Measurements from ENCODE around the gene ATP6V0D1.
"Not testable (repeated sequence)": the region's sequence is repeated elsewhere in the genome, so short reads cannot be mapped to it uniquely, and the experiment has no call there.

Gene ATP6V0D1

GRCh38 chr16:67429053-67429798 lies 51.7 kb downstream of the ATP6V0D1 start:
- DNase-seq (ENCODE audit: low spot score), result no peak

DNA sequence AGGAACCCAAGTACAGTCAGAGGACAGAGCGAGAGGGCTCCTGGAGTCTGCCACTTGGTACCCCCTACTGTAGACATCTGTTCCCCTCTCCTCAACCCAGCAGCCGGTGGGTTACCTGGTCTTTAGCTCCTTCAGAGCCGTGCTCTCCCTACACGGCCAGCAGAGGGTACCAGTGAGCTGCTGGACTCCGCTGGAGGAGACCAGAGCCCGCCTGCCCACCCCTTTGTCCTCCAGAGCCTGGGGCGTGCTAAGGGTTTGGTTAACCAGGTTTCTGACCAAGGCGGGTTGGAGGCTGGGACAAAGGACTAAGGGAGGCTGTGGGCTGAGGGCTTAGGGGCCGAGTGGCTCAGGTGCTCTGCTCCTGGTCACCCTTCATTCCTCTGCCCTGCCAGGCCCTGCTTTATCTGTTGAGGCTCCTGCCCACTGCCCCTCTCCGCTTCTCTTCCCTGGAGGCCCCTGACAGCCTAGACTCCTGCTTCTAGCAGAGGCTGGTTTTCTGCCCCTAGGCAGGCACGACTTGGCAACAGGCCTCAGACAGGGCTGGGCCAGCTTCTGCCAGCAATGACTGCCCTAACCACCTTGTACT lies 52.7 kb downstream of the ATP6V0D1 start:
- peak; percentile 65 for DNase-seq (ENCODE audit: low spot score)

- DNase-seq (ENCODE audit: low spot score), result no peak
These were observed 54.0 kb downstream of the ATP6V0D1 start for GRCh38 chr16:67426950-67427349.

DNA sequence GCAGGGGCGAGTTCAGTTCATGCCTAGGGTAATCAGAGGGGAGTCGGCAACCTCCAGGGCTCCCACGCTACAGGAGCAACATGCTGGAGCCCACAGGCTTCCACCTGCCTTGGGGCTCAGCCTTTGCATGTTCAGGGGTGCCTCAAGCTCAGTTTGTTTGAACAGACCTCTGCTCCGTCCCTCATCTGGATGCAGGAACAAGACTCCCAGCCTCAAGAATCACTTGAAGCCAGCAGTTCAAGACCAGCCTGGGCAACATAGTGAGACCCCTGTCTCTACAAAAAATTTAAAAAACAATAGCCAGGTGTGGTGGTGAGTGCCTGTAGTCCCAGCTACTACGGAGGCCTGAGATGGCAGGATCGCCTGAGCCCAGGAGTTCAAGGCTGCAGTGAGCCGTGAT lies 54.9 kb downstream of the ATP6V0D1 start:
- DNase-seq (ENCODE audit: low spot score), result no peak

DNA sequence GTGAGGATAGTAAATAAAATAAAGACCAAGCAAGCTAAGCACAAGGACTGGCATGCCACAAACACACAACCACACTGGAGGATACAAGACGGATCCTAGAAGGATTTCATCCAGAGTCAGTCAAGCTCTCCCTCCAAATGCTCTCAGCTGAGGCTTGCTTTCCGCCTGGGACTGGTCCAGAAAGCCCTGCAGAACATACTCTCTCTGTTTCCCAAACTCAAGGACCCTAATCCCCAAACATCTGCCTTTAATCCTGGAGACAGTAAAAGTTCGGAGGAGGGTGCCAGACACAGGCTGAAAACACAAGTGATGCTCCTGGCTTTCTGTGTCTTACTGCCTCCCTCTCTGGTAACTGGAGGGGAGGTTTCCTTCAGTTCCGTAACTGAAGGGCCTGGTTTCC lies 55.4 kb downstream of the ATP6V0D1 start:
- DNase-seq (ENCODE audit: low spot score), result no peak

- DNase-seq (ENCODE audit: low spot score), result no peak
These were observed 55.9 kb downstream of the ATP6V0D1 start for GRCh38 chr16:67425061-67425460.

DNA sequence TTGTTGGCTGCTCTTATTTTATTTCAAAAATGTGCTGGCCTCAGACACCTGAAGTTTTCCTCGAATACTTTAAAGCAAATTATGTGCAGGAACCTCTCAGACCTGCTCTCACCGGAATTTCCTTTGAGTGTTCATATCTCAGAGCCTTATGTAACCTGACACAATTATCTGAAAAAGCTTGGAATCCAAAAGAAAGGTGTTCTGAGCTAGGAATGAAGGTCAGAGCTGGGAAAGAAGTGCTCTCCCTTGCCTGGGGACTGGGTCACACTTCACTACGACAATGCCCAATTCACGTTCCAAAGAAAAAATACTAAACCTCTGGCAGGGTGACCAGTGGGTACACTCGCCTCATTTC lies 56.7 kb downstream of the ATP6V0D1 start:
- no peak for DNase-seq (ENCODE audit: low spot score)

DNA sequence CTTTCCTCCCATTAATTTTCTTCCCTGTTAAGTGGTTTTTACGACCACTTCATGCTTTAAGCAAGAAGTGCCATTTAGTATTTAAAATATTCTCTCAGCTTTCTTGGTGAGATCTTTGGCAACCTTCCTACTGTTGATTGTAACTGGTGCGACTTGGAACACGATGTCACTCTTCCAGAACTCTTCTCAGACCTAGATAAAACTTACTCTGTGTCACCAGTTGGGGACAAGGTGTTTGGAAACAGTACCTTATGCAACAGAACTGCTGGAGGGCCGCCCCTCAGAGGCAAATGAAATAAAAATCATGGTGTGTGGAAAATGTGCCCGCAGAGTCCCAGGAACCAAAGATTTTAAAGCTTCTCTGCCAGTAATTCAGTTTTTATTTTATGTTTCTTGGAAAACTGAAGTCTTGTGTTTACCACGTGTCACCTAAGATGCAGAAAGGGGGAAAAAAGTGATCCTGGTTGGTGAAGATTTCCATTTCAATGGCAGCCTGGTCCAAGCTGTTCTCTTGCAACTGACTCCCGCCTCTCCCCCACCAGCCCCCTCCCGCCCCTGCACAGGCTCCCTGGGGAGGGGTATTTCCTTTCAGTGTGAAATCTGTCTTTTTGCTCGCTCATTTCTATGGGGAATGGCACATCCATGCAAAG lies 57.2 kb downstream of the ATP6V0D1 start:
- no peak for DNase-seq (ENCODE audit: low spot score)

GRCh38 chr16:67423015-67423414 lies 57.9 kb downstream of the ATP6V0D1 start:
- DNase-seq (ENCODE audit: low spot score), result no peak

- DNase-seq (ENCODE audit: low spot score), result no peak
These were observed 59.9 kb downstream of the ATP6V0D1 start for GRCh38 chr16:67421030-67421429.

GRCh38 chr16:67419931-67420330 lies 61.0 kb downstream of the ATP6V0D1 start:
- no peak for DNase-seq (ENCODE audit: low spot score)

DNA sequence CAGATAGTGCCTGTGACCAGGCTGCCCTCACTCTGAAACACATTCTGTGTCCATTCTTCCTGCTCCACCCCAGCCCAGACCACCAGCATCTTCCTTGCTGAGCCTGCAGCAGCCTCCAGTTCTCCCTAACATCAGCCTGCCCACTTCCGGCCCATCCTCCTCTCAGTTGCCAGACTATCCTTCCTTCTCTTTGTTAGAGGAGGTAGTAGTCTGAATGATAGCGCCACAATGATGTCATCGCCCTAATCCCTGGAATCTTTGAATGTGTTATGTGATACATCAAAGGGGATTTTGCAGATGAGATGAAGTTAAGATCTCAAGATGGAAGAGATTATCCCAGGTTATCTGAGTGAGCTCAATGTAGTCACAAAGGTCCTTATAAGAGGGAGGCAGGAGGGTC lies 61.5 kb downstream of the ATP6V0D1 start:
- no peak for DNase-seq (ENCODE audit: low spot score)

DNA sequence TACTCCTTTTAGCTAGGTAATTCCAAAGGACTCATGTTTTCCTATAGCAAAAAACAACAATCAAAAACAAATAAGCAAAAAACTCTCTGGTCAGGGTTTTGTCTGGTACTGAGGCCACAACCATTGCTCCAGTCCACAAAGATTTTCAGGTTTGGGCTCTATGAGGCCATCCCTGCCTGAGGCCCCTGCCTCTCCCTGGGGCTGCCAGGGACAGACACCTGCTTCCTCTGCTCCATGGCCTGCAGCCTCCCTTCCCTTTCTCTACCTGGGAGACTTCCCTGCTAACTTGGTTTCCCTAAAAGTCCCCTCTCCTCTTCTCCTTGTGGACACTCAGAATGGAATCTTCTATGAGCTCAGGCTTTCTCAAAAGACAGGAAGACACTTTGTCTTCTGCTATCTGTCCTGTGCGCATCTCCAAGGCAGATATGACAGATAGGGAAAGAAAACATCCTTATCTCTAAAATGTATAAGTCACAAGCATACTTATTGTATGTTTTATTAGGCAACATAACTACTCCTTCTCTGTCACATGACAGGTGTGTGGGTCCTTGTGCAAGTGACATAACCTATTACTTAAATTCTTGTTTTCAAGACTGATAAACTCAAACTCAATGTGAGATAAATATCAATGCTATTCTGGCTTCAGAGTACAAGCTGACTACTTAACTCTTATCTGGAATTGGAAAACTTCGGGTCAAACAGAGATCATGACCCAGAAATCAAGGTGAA lies 63.5 kb downstream of the ATP6V0D1 start:
- DNase-seq (ENCODE audit: low spot score), result no peak

GRCh38 chr16:67415872-67416793 lies 64.8 kb downstream of the ATP6V0D1 start, which contains the start of gene ZDHHC1:
Gene ZDHHC1, minus strand, starts transcription at chr16:67416477. Its CDS starts 8,702 bp downstream, at chr16:67407775.
- DNase-seq (ENCODE audit: low spot score), result no peak

DNA sequence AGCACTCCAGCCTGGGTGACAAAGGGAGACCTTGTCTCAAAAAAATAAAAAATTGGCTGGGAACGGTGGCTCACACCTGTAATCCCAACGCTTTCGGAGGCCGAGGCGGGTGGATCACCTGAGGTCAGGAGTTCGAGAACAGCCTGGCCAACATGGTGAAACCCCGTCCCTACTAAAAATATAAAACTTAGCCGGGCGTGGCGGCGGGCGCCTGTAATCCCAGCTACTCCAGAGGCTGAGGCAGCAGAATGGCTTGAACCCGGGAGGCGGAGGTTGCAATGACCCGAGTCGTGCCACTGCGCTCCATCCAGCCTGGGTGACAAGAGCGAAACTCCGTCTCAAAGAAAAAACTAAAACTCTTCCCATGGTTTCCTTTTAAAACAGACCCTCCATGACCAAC lies 65.5 kb downstream of the ATP6V0D1 start:
- DNase-seq (ENCODE audit: low spot score), result not testable (repeated sequence)

- DNase-seq (ENCODE audit: low spot score), result no peak
These were observed 66.7 kb downstream of the ATP6V0D1 start for GRCh38 chr16:67413978-67414911.

DNA sequence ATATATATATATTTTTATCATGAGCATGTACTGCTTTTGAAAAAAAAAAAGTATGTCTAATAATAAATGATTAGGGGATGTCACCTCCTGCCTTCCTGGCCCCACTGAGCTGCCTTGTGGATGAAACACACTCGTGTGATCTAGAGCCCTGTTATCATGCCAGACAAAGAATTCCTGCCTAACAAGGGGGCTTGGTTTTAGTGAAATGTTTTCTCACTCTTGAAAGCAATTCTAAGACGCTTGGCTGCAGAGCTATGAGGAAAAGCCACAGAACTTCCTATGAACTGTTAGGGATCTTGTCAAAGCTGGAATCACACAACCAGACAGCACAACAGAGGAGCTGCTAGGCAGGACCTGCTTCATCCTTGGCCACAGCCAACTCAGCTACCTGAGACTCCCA lies 68.7 kb downstream of the ATP6V0D1 start:
- DNase-seq (ENCODE audit: low spot score), result no peak

DNA sequence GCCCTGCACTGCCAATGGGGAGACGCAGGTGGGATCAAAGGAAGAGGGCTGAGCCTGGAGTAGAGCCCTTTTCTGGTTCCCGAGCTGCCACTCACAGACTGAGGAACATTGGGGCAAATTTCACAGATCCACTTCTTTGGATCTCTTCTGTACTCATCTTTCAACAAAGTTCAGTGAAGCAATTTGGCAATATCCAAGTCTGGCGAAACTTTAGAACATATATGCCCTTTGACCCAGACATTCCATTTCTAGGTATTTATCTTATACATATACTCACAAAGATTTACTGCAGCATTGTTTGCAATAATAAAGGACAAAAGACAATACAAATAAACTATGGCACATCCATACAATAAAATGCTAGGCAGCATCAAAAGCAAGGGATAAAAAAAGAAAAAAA lies 69.6 kb downstream of the ATP6V0D1 start:
- no peak for DNase-seq (ENCODE audit: low spot score)

DNA sequence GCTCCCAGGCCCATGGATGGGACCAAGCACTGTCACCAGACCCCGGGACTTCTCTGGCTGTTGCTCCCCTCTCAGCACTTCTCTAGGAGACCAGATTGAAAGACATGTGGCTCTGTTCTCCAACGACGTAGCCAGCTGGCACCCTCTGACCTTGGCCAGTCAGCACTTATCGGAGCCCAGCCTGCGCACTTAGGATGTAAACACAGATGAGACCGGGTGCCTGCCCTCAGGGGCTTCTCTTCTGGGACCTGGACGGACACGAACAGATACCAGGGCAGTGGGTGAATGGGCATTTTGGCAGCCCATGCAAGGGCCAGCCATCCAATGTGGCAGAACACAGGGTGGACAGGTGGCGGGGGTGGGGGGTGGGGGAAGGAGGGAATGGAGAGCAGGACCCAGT lies 71.3 kb downstream of the ATP6V0D1 start:
- DNase-seq (ENCODE audit: low spot score), result no peak

- no peak for DNase-seq (ENCODE audit: low spot score)
These were observed 73.0 kb downstream of the ATP6V0D1 start for GRCh38 chr16:67407788-67408452.
